ENCODE measurements around the gene SMIM22.

The SMIM22 gene

DNA sequence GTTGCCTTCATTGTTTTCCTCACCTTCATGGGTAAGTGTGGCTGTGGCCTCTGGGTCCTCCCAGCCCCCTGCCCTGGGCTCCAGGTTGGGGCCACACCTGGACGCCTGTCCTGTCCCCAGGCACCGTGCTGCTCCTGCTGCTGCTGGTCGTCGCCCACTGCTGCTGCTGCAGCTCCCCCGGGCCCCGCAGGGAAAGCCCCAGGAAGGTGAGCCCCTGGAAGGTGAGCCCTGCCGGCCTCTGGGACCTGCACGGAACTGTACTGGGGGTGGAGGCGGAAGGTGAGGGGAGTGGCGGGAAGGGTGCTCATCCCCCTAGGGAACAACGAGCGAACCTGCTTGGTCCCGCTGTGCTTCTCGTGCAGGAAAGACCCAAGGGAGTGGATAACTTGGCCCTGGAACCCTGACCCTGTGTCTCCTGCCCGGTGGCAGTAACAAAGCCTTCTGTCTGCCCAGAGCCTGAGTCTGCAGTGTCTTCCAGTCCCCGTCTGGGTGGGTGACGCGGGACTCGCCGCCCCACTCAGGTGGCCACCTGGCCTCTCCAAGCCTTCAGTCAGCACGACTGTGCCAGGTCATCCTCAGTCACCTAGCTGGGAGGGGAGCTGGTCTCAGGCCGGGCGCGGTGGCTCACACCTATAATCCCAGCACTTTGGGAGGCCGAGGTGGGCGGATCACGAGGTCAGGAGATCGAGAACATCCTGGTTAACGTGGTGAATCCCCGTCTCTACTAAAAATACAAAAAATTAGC, 831 bp downstream of the SMIM22 start:
- DNase-seq, result no peak

DNA sequence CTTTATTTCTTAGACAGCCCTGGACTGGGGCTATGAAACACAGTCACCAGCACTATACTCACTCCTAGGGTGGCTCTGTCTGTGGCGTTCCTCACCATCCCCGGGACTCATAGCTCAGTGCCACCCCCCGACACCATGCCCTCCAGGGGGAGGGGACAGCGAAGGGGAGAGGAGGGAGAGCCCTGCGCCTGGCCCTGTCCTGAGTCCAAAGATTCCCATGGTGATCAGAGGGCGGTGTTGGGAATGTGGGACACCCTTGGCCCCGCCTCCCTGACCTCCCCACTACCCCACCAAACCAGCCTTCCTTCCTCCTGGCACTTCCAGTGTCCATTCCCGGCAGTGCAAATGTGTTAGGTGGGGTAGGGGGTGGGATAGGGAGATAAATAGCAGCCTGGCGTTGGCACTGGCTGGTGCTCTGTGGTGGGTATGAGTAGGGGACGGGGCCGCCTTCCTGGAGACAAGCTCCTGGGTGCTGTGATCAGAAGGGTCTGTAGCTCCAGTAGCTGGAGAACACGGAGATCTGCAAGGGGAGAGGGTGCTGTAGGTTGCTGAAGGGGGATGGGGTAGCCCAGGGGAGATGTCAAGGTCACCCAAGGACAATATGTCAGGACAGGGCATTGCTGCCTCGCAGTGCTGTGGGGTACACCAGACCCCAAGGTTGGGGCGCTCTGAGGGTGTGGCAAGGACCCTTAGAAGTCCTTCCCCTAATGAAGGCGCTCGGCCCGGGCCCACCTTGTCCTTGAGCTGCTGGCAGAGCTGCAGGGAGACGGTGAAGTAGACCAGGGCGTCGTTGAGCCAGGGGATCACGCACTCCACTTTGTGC, 2.0 kb downstream of the SMIM22 start:
- DNase-seq, result no peak

DNA sequence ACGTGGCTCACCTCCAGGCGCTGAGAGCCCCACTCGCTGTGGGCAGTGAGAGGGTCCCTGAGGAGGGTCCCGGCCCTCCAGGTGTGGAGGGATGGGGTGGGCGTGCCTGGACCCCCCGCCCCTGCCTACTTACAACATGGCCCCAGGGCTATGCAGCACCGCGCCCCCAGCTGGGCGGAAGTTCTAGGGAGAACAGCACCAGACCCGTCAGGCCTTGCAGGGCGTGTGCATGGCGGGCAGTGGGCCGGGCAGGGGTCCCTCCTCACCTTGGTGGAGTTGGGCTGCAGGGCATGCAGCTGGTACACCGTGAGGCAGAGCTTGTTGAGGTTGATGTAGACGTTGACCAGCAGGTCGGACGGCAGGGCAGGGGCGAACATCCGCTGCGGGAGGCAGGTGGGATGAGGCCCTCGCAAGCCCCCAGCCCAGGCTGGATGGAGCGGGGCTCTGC, 2.7 kb downstream of the SMIM22 start:
- no peak for DNase-seq

- DNase-seq, result no peak
Observed at GRCh38 chr16:4798456-4798855, 3.3 kb downstream of the SMIM22 start.

- no peak for DNase-seq
Observed at GRCh38 chr16:4799171-4799855, 4.1 kb downstream of the SMIM22 start.

DNA sequence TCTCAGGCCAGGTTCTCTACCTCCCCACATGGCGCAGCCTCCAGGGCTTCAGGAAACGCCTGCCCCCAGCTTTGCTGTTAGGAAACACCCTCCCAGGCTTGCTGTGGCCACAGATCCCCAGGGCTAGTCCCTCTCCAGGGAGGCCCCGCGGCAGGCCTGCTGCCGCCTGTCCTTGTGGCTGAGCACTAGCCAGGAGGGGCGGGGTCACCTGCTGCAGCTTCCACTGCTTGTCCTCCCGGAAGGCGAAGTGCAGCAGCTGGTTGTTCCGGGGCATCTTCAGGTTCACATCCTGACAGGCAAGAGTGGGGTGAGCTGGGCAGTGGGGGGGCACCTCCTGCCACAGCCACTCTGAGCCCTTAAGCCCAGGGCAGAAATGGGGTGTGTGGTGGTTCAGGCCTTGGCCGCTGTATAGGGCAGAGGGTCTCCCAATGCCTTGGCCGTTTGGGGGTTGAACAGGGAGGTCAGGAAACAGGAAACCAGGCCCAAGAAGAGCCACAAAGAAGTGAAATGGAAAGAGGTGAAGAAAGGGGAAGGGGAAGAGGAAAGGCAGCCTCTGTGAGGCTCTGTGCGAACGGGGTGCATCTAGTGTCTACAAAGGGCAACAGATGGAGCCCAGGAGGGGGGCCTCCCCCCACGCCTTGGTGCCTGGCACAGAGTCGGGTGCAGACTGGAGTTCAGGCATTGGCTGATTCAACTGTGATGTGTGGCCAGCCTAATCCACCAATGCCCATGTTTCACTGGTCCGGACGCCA, 5.3 kb downstream of the SMIM22 start:
- DNase-seq, result peak in 53 of 56 donors; percentile 25 to 92 (median 76)

DNA sequence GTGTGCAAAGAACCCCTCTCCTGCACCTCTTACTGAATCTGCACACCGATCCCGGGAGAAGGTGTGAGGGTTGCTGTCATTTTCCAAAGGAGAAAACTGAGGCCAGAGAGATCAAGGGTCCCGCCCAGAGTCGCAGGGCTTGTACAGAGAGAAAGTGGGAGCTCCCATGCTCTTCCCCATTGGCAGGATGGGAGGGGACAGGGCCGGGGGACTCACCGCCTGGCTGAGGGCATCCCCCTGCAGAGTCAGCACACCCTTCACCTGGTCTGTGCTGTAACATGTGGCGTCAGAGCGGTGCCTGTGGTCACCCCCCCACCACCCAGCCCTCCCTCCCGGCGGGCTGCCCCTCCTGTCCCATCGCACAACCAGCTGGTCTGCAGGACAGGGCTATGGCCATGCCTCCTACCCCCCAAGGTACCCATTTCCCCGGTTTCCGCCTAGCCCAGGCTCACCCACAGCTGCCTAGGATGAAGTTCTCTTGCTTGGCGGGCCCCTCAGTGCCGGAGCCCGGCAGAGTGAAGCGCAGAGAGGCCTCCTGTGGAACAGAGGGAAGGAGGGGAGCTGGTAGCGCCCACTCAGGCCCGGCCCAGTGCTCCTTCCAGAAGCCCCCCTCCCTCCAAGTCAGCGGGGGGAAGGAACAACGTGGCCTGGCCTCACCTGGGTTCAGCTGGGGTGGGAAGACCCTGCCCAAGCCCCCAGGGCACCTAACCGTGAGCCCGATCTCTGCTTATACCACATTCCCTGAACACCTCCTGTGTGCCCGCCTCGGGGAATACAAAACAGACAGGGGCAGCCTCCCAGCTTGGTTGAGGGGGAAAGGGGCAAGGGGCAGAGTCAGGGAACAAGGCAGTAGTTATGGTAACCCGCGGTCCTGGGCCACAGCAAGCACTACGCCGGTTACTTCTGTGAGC, 6.1 kb downstream of the SMIM22 start:
- DNase-seq, result peak in 9 of 56 donors; percentile 32 to 60 (median 54)

GRCh38 chr16:4801962-4802658, 6.9 kb downstream of the SMIM22 start, which contains the start of gene ROGDI:
ROGDI (minus strand) TSS chr16:4802633; CDS start chr16:4802571, 62 bp downstream.
- DNase-seq, result peak in 53 of 56 donors; percentile 17 to 86 (median 61)

GRCh38 chr16:4802659-4803287, 7.6 kb downstream of the SMIM22 start:
- DNase-seq, result peak in 55 of 56 donors; percentile 63 to 99 (median 94)

DNA sequence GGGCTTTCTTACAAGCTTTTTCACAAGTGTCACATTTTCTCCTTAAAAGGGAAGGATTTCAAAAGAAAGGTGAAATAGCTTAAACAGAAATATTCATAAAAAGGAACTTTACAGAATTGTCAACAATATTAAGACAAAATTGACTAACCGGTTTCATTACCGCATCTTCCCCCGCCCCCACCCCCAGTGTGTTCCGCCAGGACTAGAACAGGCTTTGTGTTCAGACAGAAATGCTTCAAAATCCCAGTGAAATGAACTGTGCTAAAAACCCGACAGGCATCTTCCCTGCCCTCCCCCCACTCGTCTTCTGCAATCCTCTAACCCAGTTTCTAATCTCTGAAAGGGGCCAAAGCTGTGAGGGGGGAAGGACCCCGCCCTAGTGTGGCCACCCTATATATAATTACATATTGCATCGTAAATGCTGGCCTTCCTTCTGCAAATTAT, 8.3 kb downstream of the SMIM22 start:
- DNase-seq, result peak in 4 of 56 donors; percentile 6 to 26 (median 12)

- no peak for DNase-seq
Observed at GRCh38 chr16:4803898-4804762, 9.0 kb downstream of the SMIM22 start.

GRCh38 chr16:4805231-4805630, 10.1 kb downstream of the SMIM22 start:
- no peak for DNase-seq

GRCh38 chr16:4806280-4806679, 11.1 kb downstream of the SMIM22 start:
- DNase-seq, result no peak

- DNase-seq, result no peak
Observed at GRCh38 chr16:4811242-4811641, 16.1 kb downstream of the SMIM22 start.

- DNase-seq, result no peak
Observed at GRCh38 chr16:4811773-4812172, 16.6 kb downstream of the SMIM22 start.

DNA sequence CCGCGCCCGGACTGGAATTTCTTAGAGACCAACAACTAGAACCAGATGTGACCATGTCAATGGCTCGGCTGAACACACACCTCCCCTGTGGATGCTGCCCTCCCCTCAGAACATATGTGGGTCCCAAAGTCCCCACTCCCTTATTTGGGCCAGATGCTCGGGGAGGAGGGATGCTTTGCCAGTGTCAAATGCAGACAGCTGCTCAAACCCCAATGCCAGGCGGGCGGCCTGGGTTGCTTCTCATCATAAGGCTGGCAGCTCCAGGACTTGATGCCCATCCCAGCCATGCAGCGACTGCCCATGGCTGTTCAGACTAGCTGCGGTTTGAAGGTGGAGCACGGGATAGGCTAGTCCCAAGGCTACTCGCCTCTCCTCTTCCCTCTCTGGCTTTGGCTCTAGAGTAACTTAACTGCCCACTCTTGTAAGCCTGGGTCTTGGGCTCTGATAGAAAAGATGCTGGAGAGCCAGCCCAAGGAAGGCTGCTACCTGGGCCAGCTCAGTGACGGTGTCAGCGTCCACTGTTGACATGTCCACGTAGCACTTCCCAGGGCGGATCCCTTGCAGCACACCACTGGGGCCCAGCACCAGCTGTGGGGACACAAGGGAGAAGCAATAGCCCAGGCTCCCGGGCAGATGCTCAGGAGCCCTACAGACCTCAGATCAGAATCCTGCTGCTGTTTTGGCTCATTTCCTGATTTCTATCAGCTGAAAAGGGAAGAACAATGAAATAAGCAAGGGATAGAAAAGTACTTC, 18.3 kb downstream of the SMIM22 start:
- no peak for DNase-seq

GRCh38 chr16:4814046-4814445, 18.9 kb downstream of the SMIM22 start:
- DNase-seq, result no peak
